NOMO-1 (cell line): ENCODE results near the gene LARGE1.
"Not testable (repeated sequence)": the region's sequence is repeated elsewhere in the genome, so short reads cannot be mapped to it uniquely, and the experiment has no call there.

Source experiments
- DNase-seq, 2 experiments: peaks; one replicate each; lab custom pipeline; 2025; ENCODE audit not compliant: unreplicated experiment in 2 of 2; lab: John Stamatoyannopoulos, UW

The LARGE1 gene

DNA sequence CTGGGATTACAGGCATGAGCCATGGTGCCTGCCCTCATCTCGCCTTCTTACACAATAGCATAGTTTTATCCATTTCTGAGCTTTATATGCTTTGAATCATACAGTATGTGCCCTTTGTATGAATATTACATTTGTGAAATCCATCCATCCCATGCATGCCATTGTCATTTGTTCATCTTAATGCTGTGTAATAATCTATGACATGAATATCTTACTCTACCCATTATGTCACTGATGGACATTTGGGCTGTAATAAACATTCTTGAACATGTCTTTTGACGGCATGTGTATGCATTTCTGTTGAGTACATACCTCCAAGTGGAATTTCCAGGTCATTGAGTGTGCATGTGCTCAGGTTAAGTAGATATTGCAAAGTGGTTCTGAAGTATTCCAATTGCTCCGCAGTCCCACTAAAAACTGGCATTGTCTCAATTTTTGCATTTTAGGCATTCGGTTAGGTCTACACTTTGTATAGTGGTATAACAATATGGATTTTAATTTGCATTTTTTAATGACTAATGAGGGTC lies 522.8 kb downstream of the LARGE1 start:
- DNase-seq: no peak

DNA sequence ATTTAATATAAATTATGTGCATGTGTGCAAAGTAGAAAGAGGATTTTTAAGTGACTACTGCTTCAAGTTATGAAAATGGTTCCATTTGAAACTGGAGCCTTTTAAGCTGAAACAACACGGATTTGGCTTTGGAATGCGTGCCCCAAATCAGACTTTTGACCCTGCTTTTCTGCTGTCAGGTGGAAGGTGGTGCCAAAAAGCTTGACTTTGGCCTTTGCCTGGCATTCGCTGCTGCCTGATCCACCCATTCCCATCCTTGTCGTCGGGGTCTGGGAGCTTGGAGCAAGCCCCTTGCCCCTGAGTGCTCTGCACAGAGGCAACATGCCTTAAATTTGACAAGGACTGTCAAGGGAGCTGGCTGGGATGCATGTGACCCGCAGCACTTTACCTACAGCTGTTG lies 526.8 kb downstream of the LARGE1 start:
- DNase-seq: no peak

DNA sequence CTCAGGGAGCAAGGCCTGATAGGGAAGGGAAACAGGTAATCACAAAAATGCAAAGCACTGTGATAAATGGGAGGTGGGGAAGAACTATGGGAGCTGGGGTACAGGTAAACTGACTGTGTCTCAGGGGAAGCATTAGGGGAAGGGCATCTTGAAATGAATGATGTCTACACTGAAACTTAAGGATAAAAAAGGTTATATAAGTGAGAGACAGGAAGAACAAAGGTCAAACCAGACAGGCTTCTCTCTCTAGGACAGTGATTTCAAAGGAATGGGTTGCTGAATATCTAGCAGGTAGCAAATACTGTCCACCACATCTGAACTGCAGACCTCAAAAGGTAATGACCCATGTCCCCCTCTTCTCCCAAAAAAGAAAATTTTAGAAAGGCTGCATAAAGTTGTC lies 529.0 kb downstream of the LARGE1 start:
- DNase-seq: no peak

DNA sequence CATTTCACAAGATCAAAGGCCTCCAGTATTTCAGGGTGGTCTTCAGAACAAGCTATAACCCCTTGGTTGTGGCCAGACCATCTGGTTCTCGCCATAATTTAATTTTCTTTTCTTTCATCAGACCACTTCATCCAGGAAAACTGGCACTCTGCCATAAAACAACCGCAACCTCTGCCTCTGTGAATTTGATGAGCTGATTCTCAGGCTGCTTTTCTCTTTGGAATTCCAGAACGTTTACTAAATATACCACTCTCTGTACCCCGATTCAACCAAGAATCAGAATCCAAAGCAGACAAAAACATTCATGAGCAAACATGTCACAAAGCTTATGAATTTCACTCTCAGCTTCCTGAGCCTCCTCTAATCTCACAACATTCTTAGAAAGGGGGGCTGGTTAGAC lies 530.3 kb downstream of the LARGE1 start:
- no peak for DNase-seq

DNA sequence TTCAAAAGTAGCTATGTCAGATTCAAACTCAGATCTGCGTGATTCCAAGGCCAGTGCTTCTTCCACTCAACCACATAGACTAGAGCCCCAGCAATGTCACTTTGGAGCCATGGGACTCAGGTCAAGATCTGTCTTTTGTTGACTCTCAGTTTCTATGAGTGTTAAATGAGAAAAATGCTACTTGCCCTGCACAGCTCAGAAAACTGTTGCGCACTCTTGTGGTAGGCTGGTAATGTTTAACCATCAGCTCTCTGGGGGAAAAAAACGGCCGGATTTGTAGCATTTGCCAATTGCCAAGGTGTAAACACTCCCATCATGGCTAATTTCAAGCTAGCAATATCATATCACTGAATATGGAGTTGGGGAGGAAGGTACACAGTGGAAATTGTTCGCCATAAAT lies 534.0 kb downstream of the LARGE1 start:
- DNase-seq: no peak

DNA sequence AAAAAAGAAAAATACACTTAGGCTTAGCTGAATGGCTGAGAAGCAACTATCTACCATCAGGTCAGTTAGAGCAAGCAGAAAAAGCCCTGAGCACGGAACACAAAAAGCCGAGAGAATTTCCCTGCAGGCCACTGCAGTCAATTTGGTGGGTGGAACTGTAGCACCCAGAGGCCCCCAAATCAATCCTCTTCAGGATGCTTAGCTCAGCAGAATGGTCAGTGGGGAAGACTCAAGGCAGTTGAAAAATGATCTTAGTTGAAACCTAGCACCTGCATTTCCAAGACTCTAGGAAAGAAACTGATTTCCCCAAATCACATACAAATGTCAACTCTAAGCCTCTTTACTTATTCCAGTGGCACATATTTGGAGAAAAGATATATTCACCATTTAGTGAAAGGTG lies 534.7 kb downstream of the LARGE1 start:
- DNase-seq: no peak

DNA sequence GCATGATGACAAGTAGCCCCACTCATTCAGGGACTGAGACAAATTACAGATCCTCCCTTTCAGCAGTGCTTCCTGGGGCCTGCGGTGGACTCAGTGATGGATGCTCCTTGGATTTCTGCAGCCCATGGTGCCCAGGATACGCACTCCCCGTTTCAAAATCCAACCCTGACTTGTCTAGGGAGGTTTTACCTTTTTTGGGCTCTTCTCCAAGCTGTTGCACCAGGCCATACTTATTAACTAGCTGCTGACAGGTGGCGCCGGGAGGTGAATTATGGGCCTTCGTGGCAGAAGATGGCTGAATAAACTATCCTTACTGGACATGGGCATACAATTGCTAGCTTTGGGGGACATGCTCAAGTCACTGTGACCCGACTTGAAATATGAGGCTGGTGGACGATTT lies 537.8 kb downstream of the LARGE1 start:
- DNase-seq: no peak

DNA sequence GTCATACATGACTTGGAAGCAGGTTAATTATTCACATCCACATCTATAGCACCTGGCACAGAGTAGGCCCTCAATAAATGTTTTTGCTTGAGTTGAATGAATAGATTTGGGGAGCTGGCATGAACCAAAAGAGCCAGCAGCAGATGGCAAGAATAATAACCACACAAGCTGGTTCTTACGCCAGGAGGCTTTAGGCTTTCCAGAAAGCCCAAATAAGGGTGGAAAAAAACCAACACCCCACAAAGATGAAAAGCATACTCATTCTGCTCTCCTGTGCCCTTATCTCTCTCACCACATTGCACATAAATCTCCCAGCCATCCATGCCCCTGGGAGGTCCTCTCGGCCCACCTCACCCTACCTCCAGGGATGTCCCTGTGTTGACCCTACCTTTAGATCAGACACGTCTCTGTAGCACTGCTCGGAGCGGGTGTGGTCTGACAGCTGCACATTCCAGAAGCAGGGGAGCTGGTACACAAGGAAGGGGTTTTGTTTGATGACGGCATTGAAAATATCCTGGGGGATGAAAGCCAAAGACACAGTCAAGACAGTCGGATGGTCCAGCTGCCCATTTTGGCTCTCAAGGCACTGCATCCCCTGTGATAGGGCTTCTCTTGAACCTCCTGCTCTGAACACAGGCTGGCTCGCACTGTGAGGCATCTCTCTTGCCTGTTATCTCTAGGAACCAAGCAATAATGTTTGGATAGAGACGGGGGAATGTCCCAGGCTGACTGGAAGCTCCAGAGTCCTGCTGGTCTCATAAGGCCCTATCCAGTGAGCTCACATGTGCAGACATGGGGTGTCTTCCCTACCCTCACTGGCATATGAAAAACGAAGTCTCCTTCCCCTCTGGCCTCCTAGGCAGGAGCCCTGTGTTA lies 538.5 kb downstream of the LARGE1 start:
- DNase-seq: no peak

DNA sequence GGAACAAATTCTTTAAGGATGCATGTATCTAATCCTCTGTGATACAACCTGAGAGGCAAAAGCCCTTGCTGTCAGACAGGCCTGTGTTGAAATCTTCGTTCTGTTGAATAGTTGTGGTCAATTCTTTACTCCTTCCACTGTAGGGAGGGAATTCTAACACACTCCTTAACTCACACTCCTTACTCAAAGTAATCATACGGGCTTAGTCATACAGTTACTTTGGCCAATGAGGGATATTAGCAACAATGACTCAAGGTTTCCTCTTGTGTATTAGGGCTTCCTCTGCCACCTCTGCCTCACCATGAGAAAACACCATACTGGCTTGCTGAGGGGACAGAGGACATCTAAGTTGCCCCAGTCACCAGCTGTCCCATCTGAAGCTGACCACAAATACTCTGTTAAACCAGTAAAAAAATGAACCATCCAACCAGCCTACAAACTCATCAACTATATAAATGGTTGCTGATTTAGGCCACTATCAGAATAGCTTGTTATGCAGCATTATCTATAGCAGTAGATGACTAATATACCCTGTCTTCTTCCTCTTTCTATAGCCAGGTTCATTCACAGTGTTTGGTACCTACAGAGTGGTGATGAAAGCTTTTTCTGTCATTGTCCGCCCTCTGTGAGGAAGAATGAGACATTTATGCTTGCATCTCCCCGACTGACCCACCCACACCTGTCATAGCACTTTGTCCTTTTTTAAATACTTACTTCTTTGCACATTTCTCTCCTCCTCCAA lies 539.3 kb downstream of the LARGE1 start:
- DNase-seq: no peak

DNA sequence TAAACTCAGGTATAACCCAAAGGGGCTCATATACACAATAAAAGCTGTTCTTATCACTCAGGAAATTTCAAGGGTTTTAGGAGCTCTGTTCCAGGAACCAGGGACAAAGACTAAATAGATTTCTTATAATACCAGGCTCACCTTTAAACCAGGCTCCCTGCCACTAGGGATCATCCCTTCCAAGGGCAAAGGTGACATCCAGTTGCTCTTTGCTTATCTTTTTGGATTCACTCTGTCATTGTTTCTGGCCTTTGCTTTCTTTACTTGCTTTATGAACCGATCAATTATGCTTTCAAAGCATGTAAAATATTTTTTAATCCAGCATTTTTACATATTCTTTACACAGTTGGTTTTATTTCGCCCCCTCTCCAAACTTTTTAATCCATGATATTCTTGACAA lies 540.4 kb downstream of the LARGE1 start:
- DNase-seq: no peak

DNA sequence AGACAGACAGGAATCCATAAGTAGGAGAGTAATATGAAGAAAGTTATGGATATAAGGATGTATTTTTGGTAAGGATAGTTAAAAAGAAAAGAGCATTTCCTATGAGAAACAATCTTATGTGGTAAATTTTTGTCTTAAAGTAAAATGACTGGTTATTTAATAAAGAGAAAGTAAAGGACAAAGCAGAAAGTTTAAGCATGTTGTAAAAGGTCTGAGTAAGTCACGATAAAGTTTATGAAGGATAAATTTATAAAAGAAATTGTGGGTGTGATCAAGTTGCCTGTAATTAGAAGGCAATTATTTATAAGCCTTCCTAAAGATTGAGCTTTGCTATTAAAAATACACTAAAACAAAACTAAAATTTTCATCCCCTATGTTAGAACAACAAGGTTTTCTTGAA lies 547.4 kb downstream of the LARGE1 start:
- no peak for DNase-seq

DNA sequence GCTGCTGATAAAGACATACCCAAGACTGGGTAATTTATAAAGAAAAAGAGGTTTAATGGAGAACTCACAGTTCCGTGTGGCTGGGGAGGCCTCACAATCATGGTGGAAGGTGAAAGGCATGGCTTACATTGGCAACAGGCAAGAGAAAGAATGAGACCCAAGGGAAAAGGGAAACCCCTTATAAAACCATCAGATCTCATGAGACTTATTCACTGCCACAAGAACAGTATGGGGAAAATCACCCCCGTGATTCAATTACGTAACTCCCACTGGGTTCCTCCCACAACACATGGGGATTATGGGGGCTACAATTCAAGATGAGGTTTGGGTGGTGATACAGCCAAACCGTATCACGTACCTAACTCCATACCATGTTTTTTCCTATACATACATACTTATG lies 557.0 kb downstream of the LARGE1 start:
- not testable (repeated sequence) for DNase-seq

DNA sequence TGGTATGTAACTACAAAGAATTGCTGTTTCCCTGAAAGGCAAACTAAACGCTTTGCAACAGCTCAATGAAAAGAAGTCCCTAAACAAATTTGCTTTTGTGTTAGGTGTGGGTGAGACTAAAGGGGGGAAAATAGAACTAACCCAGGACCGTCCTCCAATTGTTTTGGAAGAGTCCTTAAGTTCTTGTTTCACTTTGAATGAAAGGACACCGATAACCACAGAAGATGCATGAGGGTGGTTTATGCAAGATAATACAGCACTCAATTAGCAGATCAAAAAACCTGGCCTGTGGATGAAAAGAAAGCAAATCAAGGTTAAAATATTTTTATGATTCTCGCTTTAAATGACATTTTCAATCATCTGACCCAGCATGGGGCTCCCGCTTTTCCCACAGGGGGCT lies 557.6 kb downstream of the LARGE1 start:
- DNase-seq: no peak

DNA sequence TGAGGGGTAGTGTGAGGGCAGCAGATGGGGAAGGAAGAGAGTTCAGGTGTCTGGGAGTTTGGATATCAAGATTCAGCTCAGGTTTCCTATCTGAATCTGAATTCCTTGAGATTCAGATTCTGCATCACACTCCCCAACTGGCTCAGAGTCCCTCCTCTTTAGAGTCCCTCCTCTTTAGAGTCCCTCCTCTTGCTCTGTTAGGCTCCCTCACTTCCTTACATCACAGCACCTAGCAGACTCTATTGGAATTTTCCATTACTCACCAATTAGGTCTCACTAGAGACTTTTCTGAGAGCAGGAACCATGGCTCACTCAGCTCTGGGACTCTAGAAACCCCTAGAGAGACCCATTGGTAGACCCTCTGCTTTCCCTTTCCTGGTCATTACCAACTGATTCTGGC lies 558.7 kb downstream of the LARGE1 start:
- no peak for DNase-seq

DNA sequence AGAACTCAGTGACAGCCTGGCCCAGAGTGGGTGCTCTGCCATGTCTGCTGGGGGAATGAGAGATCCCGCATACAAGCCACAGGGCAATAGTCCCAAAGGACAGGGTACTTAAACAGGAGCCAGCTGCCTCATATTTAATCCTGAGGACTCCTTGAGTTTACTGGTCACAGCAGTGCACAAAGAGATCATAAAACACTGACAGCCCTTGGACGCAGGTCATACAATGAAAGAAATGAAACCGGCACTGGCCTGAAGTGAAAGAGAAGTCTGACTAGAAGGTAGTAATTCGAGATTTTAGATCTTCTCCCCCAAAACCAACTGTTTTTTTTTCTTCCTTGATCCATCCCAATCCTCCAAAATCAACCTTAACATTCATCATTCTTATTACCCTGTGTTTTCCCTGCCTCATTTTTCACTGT lies 562.3 kb downstream of the LARGE1 start:
- no peak for DNase-seq

DNA sequence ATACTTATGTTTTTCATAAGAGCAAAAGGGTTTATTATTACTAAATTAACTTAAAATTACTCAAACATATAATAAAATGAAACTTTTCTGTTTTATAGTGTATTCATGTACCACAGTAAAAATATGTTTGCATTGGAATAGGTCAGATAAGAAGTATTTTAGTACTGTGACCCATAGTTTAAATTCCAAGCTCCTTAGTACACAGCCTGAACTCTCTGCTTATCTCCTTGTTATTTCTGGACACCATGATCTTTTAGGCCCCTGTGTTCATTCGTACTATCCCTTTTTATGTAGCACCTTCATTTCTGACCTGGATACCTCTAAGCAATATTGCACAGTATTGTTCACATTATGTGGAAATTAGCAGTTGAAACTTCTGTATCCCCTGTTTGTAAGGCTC lies 565.3 kb downstream of the LARGE1 start:
- DNase-seq: no peak

DNA sequence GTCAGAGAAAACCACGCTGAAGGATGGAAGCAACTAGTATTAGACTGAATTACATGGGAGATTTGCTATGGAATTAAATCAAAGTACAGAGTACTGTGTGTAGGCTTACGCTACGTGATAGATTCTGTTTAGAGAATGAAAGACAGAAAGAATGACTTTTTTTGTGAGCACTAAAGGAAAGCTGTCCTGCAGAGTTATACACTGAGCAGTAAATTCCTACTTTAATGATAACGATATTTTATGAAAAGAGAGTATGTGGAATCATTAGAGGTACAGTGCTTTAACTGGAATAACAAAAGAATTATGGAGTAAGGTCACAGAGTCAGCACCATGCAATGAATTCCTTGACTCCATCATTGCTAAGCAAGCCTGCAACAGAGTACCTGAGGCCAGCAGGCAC lies 566.8 kb downstream of the LARGE1 start:
- no peak for DNase-seq

DNA sequence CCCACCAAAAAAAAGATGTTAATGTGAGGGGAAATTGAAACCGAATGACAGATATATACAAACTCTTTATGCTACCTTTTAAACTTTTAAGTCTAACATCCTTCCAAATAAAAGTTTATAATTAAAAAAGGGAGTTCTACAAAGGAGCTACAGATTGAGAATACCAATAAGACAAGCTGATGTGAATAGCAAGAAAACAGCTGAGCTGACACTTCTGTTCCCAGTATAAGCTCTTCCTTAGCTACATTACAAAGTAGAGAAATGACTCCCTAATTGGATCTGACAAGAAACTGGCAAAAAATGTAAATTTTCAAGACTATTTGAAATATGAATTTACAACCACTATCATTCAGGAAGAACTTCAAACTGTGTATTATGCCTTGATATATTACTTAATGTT lies 567.5 kb downstream of the LARGE1 start:
- DNase-seq: no peak

DNA sequence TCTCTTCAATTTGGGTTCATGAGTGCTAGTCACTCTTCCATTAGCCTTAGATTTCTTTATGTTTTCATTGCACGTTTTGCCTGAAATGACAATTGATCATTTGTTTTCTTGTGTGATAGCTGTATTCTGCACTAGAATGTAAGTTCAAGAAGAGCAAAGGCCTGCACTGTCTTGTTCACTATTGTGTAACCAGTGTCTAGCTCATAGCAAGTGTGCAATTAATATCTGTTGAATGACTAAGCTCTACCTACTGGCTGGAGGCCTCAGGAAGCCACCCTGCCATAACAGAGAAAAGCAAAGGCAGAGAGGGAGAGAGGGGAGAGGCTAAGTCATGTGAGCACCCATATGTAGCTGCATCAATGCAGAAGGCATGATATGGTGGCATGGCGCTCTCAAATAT lies 569.3 kb downstream of the LARGE1 start:
- DNase-seq: no peak

DNA sequence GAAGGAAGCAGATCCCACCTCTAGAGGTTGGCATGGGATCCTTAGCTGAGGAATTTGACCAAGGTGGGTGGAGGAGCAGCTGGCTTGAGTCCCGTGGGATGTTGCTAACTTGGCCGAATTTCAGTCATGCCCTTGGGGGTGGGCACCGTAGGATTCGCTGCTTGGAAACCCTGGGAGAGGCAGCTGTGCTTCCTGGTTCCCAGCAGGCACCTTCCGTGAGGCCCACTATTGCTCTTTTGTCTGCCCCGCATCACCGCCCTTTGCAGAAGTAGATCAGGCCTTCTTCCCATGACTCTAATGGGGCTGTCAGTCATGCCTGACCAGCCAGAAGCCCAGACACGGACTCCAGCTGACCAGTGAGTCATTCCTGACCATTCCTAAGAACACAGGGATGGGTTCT lies 569.8 kb downstream of the LARGE1 start:
- no peak for DNase-seq

DNA sequence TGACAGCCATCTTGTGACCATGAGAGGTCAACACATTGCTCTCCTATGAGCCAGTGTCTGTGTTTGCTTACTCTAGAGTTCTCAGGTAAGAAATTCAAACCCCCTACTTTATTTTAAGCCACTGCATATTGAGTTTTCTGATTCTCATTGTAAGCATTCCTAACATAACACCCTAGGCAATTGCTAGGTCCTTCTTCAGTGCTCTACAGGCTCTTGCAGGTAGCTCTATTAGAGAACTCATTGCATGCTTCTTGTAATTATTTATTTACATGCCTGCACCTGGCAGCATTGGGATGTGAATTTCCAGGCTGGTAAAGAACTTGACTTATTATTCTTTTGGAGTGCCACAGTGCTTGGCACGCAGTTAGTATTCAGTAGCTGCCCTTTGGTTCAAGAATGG lies 573.3 kb downstream of the LARGE1 start:
- DNase-seq: no peak

DNA sequence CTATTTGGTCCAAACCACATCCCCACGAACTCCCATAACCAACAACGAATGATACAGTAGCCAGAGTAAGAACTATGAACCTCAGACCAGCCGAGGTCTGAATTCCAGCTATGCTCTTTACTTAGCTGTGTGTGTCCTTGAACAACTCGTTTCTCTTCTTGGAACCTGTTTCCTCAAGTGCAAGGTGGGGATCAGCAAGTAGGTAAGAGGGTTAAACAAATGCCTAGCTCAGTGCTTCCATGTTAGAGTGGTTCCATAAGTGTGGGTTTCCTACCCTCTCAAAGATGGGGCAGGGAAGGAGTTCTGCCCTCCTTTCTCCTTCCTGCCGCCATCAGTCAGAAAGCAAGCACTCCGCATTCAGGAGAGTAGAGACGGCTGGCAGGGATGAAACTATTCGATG lies 578.7 kb downstream of the LARGE1 start:
- no peak for DNase-seq
